Activated CD4-positive, alpha-beta T cell treated with anti-CD3 and anti-CD28 coated beads, Interleukin-2, amount 50 U/mL, for 48 hours (primary cell): Measurements from ENCODE around the gene SPATS2L.

Source experiments
- DNase-seq, 2 experiments: peaks; one replicate each; pipeline ENCODE4 v3.0.0-alpha.2; 2020

The SPATS2L gene

DNA sequence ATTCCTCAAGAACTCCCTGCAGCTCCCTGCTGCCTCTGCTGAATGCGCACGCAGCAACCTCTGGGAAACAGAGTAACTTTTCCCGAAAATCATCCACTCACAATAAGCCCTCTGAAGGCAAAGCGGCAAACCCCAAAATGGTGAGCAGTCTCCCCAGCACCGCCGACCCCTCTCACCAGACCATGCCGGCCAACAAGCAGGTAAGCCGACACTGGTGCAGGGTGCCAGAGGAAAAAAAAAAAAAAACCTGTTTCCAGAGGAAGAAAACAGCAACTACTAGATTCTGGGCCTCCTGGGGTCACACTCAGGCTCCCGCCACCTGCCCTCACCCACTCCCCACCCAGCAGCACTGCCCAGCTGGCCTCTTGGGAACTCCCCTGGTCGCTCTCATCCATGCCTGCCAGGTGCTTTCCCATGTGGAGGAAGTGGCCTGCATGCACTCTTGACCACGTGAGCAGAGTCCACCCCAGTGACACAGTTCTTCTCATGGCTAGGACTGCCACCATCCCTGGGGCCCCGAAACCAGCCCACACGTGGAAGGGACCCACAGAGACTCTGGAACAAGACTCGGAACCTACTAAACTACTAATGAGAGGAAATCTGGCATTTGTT, 166.5 kb downstream of the SPATS2L start:
- DNase-seq, result no peak

DNA sequence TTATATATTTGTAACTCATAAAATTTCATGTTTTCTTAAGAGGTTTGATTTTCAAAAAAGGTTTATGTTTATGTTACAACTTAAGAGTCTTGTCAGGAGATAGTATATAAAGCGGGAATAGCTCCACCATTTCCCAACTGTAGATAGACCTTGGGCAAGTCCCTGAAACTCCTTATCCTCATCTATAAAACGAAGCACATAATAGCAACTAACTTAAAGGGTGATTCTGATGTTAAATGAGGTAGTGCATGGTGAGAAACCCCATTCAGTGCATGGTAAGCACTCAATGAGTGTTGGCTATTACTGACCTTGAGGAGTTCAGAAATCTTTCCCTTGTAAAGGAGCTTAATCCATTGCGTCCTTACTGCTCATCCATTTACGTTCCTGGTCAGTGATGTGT, 169.3 kb downstream of the SPATS2L start:
- no peak for DNase-seq

DNA sequence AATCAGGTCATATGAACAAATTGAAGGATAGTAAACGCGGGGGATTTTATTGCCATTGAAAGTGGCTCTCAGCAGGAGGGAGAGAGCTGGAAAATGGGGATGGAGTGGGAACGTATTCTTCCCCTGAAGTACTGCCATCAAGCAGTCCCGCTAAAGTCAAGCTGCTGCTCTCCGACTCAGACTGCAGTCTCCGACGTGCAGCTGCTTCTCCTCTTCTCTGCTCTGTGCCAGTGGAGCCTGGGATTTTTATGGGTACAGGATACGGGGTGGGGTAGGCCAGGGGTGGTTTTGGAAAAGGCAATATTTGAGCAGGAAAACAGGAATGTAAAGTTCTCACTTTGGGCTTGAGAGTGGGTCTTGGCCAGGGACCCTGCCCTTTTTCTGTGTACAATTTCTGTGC, 170.3 kb downstream of the SPATS2L start:
- no peak for DNase-seq

DNA sequence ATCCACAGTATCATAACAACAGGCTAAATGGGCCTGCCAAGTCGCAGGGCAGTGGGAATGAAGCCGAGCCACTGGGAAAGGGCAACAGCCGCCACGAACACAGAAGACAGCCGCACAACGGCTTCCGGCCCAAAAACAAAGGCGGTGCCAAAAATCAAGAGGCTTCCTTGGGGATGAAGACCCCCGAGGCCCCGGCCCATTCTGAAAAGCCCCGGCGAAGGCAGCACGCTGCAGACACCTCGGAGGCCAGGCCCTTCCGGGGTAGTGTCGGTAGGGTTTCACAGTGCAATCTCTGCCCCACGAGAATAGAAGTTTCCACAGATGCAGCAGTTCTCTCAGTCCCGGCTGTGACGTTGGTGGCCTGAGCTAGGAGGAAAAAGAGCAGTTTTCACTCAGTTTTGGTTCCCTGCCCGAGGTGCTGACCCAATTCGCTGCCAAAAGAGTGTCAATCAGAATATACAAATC, 171.2 kb downstream of the SPATS2L start:
- no peak for DNase-seq

DNA sequence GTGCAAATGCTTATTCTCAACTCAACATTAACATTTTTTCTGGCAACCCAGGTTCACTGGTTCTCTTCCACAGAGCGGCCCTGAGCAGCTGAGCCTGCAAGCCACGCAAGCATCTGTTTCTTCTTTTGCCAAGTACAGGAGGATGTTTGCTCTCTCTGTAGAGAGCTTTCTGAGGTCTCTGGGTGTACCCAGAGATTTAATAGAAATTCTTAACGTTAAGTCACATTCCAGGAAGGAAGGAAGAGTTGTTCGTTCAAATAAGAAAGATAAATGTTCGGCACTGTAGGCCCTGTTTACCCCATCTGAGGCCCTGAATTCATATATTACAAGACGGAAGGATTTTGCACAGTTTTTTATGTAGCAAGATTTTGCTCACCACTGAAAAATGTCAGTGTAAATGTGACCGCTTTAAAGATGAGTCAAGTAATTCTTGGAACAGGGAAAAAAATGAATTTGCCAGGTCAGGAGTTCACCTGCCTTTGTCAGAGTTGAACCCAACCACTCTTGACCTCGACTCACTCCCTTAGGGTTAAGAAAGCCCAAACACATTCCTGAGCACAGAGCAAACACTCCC, 173.3 kb downstream of the SPATS2L start:
- DNase-seq, result no peak

DNA sequence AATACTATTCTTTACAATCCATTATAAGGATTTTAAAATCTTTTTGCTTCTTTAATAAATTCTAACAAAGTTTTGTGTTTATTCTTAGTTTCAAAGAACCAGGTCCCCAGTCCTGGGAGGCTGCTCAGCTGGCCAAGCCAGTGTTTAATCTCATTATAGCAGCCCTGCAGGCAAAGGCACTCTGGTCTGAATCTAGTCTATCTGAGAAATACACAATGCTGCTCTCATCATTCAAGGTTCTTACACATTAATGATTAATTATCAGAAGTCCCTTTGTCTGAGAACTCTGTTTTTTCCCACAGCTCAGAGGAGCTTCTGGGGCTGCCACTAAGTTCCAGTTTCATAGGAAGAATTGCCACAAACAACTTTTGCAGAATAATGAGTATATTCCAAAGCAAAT, 175.7 kb downstream of the SPATS2L start:
- no peak for DNase-seq

DNA sequence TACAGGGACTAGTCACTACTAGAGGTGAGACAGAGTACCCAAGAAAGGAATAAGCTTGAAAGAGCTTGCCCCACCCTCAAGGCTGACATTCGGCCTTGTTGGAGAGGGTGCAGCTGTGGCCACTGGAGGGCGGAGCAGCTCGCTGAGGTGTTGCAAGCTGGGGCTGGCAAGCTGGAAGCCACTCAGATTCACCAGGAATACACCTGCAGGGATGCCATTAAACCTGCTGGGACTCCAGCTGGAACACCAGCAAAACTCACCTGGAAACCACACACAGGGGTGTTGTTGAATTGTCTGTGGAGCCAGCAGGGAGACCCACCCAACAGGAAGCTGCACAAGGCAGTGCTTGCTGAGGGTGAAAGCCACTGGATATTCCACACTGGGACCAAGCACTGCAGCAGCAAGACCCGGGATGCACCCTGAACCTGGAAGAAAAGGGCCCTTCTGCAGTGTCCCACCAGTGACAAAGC, 177.3 kb downstream of the SPATS2L start:
- DNase-seq, result peak; percentile 42 to 50

DNA sequence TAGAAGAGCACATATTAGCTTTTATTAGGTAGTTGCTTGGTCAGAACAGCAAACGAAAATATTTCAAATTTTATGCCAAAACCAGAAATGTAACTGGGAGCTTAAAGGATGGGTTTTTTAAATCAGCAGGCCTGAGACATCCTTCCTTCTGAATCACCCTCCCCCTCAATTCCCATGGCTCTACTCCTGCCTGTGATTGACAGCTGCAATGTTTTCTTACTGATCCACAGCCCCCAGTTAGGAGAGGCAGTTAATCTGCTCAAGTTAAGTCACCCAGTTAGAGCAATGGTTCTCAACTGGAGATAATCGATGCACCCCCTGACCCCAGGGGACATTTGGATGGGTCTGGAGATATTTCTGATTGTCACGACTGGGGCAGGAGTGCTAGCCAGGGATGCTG, 178.4 kb downstream of the SPATS2L start:
- no peak for DNase-seq

DNA sequence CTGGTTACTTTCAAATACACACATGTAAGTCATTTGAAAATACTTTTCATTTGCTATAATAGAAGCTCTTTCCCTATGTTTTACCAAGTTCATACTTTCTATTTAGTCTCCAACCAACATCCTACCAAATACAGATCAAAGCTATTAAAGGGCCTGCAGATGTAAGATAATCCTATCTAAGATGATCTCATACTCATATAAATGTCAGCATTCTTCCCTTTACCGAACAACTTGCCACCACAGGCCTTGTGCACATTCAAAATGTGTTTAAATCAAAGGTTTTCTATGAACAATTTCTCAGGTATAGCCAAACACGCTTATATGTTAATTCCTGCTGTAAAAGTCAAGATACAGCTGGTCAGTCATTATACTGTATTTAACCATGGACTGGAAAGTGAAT, 180.0 kb downstream of the SPATS2L start:
- no peak for DNase-seq

DNA sequence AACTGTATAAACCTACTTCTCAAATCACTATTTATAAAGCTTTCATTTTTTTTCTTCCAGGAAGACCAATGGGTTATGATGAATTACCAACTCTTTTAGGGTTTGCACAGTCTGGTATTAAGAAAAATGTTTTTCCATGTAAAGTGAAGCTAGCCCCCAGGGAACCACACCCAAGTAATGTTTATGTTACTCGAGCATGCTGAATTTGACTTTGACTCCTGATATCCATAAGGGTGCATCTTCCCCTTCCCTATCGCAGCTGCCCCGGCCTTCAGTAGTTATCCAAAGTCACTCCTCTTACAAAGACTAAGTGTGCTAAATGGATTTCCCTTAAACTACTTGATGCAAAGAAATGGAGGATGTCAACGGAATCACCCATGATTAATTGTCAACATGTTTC, 181.7 kb downstream of the SPATS2L start:
- no peak for DNase-seq

DNA sequence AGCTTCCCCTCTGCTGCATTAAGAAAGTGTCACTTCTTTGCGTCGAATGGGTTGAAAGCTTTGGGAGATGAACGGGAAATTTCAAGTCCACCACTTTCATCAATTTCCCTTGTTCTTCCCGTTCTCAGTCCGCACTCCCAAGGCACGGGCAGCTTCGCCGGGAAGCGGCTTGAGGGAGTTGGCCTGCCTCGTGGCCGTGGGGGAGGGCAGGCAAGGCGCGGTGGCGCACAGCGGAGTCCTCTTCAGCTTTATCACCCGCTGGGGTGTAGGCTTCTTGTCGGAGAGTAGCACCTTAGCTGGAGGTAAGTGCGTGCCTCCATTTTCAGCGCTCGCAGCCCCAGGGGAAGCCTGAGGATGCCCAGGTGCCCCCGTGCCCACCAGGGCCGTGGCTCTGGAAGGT, 183.5 kb downstream of the SPATS2L start:
- no peak for DNase-seq

DNA sequence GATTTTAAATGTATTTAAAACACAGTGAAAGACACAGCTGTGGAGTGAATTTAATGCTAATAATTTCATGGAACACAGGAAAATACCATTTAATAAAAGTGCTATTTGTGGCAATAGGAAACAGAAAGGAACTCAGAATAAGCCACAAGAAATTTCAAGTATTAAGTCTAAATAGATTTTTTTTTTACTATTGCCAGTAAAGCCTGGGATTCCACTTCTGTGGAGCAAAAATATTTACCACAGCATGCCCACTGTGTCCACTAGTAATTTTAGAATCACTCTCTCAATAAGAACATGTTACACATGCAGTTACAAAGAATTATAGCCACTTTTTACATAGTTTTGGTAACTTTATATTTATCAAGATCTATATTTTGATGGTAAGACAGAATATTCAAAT, 186.2 kb downstream of the SPATS2L start:
- DNase-seq, result no peak

DNA sequence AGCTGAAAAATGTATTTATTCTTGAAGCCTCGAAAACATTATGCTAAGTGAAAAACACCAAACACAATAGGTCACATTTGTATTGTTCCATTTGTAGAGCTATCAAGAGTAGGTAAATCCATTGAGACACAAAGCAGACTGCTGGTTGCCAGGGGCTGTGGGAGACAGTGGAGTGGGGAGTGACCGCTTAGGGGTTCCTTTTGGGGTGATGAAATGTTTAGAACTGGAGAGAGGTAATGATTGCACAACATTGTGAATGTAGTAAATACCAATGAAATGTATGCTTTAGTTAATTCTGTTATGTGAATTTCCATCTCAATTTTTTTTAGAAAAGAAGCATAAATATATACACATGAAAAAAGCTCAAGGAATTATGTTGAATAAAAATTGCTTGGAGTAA, 187.6 kb downstream of the SPATS2L start:
- DNase-seq, result no peak

DNA sequence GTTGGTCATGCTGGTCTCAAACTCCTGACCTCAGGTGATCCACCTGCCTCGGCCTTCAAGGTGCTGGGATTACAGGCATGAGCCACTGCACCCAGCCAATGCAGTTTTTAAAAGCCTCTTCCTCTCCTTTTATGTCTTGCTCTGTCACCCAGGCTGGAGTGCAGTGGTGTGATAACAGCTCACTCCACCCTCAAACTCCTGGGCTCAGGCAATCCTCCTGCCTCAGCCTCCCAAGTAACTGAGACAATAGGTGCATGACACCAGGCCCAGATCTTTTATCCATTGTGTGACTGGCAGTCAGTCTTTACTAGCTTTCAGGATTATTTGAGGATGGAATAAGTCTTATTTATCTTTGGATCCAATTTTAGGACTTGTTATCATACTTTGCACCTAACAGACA, 190.2 kb downstream of the SPATS2L start:
- DNase-seq, result no peak

DNA sequence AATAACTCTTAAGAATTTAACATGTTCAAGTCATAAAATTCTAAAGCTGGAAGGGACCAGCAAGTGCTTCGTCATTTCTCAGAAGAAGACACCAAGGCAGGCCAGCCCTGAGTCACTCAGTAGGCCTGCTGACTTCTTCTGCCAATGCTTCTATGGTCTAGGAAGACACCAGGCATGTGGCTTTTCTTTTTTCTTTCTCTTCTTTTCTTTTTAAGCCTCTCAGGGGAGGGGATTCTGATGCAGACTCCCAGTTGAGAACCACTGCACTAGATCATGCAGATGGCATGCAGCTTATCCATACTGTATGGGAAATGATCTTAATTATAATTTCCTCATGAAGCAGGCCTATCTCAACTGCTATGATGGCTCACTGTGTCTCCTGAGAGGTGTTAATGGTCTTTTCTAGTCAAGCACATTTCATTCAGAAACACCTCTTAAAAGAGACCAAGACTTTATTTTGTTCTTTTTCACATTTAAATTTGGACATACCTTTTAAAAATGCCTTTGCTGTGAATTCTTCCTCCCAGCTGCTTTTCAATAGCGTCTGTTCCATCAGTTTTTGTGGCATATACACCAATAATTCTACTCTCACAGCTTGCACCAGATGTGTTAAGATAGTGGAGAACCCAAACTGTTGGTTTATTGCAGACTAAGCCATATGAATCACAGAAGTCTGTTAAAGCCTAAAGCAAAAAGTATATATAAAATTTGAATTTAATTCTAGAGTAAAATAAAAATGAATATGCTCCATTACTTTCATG, 192.1 kb downstream of the SPATS2L start:
- DNase-seq, result no peak

DNA sequence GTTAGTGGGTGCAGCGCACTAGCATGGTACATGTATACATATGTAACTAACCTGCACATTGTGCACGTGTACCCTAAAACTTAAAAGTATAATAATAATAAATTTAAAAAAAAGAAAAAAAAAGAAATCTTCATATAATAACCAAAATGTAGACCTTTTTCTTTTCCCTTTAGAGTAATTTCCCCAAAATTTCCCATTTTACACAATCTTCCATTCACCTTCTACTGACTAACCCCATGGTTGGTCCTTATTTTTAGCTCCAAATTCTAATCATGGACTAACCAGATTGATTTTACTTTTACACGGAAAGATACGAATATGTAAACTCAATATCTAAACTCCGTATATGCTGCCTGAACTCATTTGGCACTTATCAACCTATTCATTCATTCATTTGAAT, 195.7 kb downstream of the SPATS2L start:
- DNase-seq, result no peak

DNA sequence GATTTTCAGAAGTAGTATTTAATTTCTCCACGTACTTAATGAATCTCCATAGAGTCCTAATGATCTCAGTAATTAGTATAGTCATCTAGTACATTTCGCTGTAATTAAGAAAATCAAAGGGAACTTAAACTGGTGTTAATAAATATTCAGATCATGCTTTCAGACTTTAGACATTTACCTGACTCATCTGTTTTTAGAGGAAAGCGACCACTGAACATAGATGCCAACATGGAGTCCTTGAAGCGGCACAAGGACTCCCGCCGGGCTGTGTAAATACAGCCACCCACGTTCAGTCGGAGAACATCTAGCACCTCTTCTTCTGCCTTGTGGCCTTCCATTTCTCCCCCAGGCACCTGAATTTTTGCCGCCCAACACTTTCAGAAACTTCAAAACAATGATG, 200.2 kb downstream of the SPATS2L start:
- DNase-seq, result no peak

DNA sequence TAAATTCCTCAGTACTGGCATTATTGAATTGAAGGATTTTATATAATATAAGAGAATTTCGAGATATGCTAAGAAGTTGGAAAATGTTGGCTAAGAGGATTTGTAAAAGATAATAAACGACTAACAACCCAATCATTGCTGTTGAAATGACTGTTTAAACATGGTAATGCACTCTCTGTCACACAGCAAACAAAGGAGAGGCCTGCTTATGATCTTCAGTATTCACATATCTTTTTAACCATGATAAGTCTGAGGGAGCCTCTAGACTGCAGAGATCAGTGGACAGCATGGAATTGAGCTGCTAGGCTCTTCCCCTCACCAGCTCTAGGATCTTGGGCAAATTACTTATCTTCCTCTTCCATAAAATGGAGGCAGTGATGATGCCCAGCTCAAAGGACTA, 200.7 kb downstream of the SPATS2L start:
- DNase-seq, result no peak

DNA sequence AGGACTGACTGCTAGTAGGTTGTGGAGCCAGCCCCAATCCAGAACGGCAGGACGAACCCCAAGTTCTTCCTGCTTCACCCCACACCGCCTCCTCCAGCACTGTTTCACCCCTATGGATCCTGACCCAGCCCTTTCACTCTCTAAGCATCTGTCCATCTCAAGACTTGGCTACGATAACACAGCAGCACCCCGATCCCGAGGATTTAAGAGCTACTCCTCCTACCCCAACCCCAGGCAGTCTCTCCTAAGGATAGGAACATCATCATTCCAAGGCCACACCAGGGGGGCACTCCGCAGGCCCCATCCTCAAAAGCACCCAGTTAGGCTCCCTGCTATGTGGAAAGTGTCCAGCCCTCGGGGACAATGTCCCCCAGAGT, 202.7 kb downstream of the SPATS2L start:
- DNase-seq, result peak; percentile 6 to 18

DNA sequence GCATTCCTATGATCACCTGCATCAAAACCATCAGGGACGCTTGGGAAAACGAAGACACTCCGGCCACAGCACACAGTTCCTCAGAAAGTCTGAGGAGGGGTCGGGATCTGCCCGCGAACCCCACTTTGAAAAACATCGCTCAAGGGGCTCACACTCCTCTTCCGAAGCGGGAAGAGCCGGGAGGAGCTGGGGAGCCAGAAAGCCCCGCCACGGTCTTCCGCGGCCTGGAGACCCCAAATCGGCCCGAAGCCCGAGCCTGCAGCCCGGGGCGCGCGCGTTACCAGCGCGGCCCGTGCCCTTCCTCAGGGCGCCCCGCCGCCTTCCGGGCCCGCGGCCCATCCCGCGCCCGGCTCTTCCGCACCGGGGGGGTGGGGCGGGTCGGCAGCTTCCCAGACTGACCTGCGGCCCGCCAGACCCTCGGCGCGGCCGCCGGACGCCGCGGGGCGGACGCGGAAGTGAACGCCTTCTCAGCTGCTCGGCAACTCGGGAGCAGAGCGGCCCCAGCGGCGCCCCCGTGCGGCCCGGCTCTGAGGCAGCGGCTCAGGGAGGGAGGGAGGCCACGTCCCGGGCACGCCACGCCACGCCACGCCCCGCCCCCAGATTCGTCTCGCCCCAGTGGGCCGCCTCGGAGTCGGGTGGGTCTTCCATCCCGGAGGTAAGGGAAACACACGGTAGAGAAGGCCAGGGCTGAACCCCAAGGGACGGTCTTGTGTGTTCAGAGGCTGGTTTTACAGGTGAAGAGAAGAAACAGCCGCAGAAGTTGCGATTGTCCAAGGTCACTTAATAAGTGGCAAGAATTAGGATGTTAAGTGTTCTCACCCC, 203.3 kb downstream of the SPATS2L start, which contains the start of gene KCTD18:
Gene KCTD18 (minus strand): TSS at position 457 of the 822 bp plus-strand sequence. CDS start 3,052 bp downstream, outside the sequence.
- peak; percentile 93 to 94 for DNase-seq

DNA sequence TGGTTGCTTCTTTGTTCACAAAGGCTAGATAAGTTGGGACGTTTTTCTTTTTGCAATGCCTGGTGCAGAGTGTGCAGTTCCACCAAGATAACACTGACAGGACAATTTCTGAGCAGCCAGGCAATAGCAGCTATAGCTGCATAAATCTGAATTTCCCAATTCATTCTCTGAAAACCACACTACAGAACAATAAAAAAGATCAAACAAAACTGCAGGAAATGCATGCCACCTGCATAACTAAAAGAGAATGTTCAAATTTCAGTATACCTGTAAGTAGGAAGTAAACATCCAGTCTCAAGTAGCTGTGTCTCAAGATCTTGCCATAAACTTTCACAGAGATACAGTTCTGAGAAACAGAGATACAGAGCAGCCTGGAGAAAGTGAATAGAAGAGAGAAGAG, 208.7 kb downstream of the SPATS2L start:
- DNase-seq, result no peak

DNA sequence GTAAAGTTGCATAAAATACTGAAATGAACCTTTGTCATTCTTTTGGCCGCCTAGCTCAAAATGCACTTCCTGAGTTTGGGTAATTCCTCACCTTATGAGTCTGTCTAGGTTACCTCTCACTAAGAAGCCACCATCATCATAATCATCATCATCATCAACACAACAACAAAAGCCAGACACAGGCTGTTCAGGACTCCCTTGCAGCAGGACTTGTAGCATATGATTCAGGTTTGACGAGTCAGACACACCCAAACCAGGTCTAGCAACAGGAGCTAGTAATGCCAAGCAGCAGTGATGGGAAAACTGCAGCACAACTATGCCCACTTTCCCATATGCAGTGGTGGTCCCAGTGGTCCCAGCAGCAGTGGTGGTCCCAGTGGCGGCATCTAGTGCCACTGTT, 216.7 kb downstream of the SPATS2L start:
- no peak for DNase-seq

DNA sequence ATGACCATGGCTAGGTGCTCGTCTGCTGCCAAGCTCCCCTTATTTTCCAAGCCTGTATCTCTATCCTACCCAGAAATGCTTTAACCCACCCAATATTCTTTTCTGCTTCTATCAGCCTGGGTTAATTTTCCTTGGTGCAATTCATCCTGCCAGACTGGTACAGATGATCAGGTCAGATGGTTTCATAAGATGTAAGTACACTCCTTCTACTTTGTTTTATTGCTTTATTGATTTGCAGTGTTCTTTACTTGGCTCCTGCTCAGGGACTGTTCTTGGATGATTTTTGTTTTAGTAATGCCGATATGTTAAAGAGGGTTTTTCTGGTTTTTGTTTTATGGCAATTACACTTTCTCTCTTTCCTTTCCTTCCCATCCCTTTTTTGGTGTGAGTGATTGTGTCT, 217.1 kb downstream of the SPATS2L start:
- DNase-seq, result no peak
